Right lobe of liver (tissue), 4 donors: ENCODE data around the gene VCL.

Source experiments
- CTCF ChIP-seq, 4 donors: fragments of 200-600 bp in 3 of 4; fragments of 450-650 bp in 1 of 4; IDR thresholded peaks; one replicate each; pipeline versions ENCODE4 v1.5.1 to v1.8.0; 2016 to 2022; ENCODE audit warnings: antibody characterized with exemption in 4 of 4, mild to moderate bottlenecking in 2 of 4
- POLR2A ChIP-seq: fragments of 450-650 bp; IDR thresholded peaks from one replicate; pipeline ENCODE4 v1.6.1; 2017; ENCODE audit warnings: antibody characterized with exemption, mild to moderate bottlenecking
- donor health status: DM: no; HTN: no; CAD: no.
- donor health status: DM: no; HTN: no; CAD: no.
- donor health status: DM: no; HTN: yes; CAD: no.

GRCh38 chr10:74029943-74030342, 32.0 kb downstream of the VCL start:
- TF ChIP-seq CTCF (IDR thresholded peaks at IDR 0.05), result no peak
- no peak for TF ChIP-seq POLR2A
